Fibroblast of lung (primary cell): ENCODE data around the gene ATAD3B.

ENCODE experiments used
- EZH2 ChIP-seq: IDR thresholded peaks from 2 replicates; pipeline ENCODE4 v1.5.1; 2012; ENCODE audit warnings: low read length, control low read depth, mild to moderate bottlenecking; ENCODE audit errors: missing control alignments
- TF ChIP-seq, protein P1 (sequence below), 2 donors: IDR thresholded peaks in 1 of 2; conservative IDR thresholded peaks in 1 of 2; 1 replicate in 1 of 2; 2 replicates in 1 of 2; pipeline ENCODE4 v1.5.1; 2011 to 2012; ENCODE audit warnings: low read length in 2 of 2, control low read depth in 1 of 2, inconsistent platforms in 1 of 2, low read depth in 1 of 2, mild to moderate bottlenecking in 1 of 2

DNA sequence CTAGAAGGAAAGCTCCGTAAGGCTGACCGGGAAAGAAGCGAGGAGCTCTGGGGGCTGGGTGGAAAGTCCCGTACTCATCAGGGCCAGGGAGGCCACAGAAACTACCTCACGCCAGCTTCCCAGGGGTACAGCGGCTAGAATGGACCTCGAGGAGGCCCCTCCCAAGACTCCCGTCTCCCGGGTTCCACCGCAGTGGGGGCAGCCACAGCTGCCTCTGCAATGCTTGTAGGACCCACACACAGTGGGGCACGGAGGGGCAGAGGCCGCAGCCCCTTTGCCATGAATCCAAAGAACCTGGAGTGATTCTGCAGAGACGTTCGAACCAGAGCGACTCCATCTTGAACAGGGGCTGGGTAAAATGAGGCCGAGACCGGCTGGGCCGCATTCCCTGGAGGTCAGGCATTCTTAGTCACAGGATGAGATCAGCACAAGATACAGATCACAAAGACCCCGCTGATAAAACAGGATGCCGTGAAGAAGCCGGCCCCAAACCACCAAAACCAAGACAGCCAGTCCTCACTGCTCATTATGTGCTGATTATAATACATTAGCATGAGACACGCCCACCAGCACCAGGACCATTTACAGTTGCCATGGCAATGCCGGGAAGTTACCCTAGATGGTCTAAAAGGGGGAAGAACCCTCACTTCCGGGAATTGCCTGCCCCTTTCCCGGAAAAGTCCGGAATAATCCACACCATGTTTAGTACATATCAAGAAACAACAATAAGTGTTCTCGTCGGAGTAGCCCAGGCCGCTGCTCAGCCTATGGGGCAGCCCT lies 48.9 kb upstream of the ATAD3B start:
- TF ChIP-seq, protein P1, sequence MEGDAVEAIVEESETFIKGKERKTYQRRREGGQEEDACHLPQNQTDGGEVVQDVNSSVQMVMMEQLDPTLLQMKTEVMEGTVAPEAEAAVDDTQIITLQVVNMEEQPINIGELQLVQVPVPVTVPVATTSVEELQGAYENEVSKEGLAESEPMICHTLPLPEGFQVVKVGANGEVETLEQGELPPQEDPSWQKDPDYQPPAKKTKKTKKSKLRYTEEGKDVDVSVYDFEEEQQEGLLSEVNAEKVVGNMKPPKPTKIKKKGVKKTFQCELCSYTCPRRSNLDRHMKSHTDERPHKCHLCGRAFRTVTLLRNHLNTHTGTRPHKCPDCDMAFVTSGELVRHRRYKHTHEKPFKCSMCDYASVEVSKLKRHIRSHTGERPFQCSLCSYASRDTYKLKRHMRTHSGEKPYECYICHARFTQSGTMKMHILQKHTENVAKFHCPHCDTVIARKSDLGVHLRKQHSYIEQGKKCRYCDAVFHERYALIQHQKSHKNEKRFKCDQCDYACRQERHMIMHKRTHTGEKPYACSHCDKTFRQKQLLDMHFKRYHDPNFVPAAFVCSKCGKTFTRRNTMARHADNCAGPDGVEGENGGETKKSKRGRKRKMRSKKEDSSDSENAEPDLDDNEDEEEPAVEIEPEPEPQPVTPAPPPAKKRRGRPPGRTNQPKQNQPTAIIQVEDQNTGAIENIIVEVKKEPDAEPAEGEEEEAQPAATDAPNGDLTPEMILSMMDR (conservative IDR thresholded peaks at IDR 0.05 in 1 of 2, IDR thresholded peaks at IDR 0.05 in 1 of 2; ENCODE audit: low read depth in 1 of 2, low read length in 2 of 2): no peak
- no peak for TF ChIP-seq EZH2
